H1 (cell line): Measurements from ENCODE around the gene SPEM1. TPM values are rescaled to one million over a fixed set of nuclear protein-coding genes. Genes with fewer than 3 reads are reported as not detected.

Source experiments
- CTCF ChIA-PET: fragments of 300-600 bp; sonication (Branson Sonifier 250); formaldehyde crosslinking; loops from one replicate; lab custom pipeline; 2021; ENCODE audit not compliant: partially characterized antibody; lab: Charles Lee
- POLR2A ChIA-PET: fragments of 300-600 bp; sonication (Branson Sonifier 250); formaldehyde crosslinking; loops from one replicate; lab custom pipeline; 2021; ENCODE audit warnings: inconsistent platforms; ENCODE audit not compliant: partially characterized antibody; lab: Charles Lee
- DNase-seq, 2 experiments: peaks; one replicate each; pipeline versions ENCODE4 v3.0.0 to v3.0.0-alpha.2; 2010 to 2022; ENCODE audit warnings: low spot score in 2 of 2, low read depth in 1 of 2, mixed read lengths in 1 of 2
- FAIRE-seq: peaks from 2 replicates; lab custom pipeline; 2011; peaks lifted over from hg19 to GRCh38; lab: Jason Lieb, UNC
- H2AFZ ChIP-seq: 2 replicates; pipeline ENCODE4 v1.8.1; 2012; ENCODE audit warnings: low read length, inconsistent platforms
- H2AK5ac ChIP-seq: 2 replicates; pipeline ENCODE4 v1.6.1; 2013; ENCODE audit warnings: low read depth, low read length
- H2BK120ac ChIP-seq: replicated peaks from 2 replicates; pipeline ENCODE3; 2013; ENCODE audit warnings: low read depth, low read length, inconsistent platforms
- H2BK12ac ChIP-seq: 2 replicates; pipeline ENCODE4 v1.6.1; 2013; ENCODE audit warnings: low read depth, low read length
- H2BK15ac ChIP-seq: 2 replicates; pipeline ENCODE4 v1.6.1; 2013; ENCODE audit warnings: low read length
- H2BK20ac ChIP-seq: 2 replicates; pipeline ENCODE4 v1.6.1; 2013; ENCODE audit warnings: low read length
- H2BK5ac ChIP-seq: 2 replicates; pipeline ENCODE4 v1.6.1; 2013; ENCODE audit warnings: low read depth, low read length
- H3K14ac ChIP-seq: 2 replicates; pipeline ENCODE4 v1.6.1; 2013; ENCODE audit warnings: inconsistent platforms; ENCODE audit not compliant: insufficient read length
- H3K18ac ChIP-seq: 2 replicates; pipeline ENCODE4 v1.6.1; 2013; ENCODE audit warnings: low read length; ENCODE audit errors: extremely low read depth
- H3K23ac ChIP-seq: 2 replicates; pipeline ENCODE4 v1.6.1; 2013; ENCODE audit warnings: inconsistent platforms; ENCODE audit not compliant: insufficient read length
- H3K23me2 ChIP-seq: 2 replicates; pipeline ENCODE4 v1.6.1; 2013; ENCODE audit warnings: low read depth, low read length
- H3K27ac ChIP-seq: 2 replicates; pipeline ENCODE4 v1.6.1; 2011; ENCODE audit warnings: low read depth, low read length, inconsistent platforms
- H3K27me3 ChIP-seq, 4 experiments: replicated peaks in 1 of 4; 1 replicate in 1 of 4; 2 replicates in 3 of 4; pipeline versions ENCODE4 v1.6.1 to v1.8.1; 2011 to 2013; ENCODE audit warnings: low read length in 3 of 4, mild to moderate bottlenecking in 3 of 4, inconsistent platforms in 2 of 4, mixed read lengths in 2 of 4, moderate library complexity in 1 of 4; ENCODE audit not compliant: control insufficient read depth in 3 of 4, insufficient read depth in 3 of 4; ENCODE audit errors: extremely low read depth in 1 of 4
- H3K36me3 ChIP-seq, 4 experiments: 2 replicates each; pipeline versions ENCODE4 v1.6.1 to v1.8.1; 2011 to 2013; ENCODE audit warnings: mild to moderate bottlenecking in 4 of 4, low read length in 3 of 4, moderate library complexity in 2 of 4, control low read depth in 1 of 4, inconsistent platforms in 1 of 4; ENCODE audit not compliant: insufficient read depth in 4 of 4, control insufficient read depth in 2 of 4
- H3K4ac ChIP-seq: replicated peaks from 2 replicates; pipeline ENCODE3; 2013; ENCODE audit warnings: low read length, low read depth, mixed read lengths, inconsistent platforms; ENCODE audit not compliant: insufficient read length
- H3K4me1 ChIP-seq, 4 experiments: replicated peaks in 1 of 4; 1 replicate in 1 of 4; 2 replicates in 3 of 4; pipeline versions ENCODE4 v1.6.1 to v1.8.1; 2011 to 2013; ENCODE audit warnings: low read length in 3 of 4, inconsistent platforms in 2 of 4, mixed read lengths in 1 of 4; ENCODE audit not compliant: insufficient read depth in 4 of 4, control insufficient read depth in 3 of 4
- H3K4me2 ChIP-seq, 2 experiments: 2 replicates each; pipeline versions ENCODE4 v1.6.1 to v1.8.1; 2011 to 2013; ENCODE audit warnings: low read depth in 2 of 2, low read length in 2 of 2, control low read depth in 1 of 2, inconsistent platforms in 1 of 2, mild to moderate bottlenecking in 1 of 2; ENCODE audit not compliant: insufficient read depth in 1 of 2
- H3K4me3 ChIP-seq, 4 experiments: fragments of 200-600, 300-600 bp in 1 of 4; sonication (generic), shearing (Covaris generic), sonication (Bioruptor Twin) in 1 of 4; 2 replicates each; pipeline versions ENCODE4 v1.5.1 to v1.8.1; 2011 to 2016; ENCODE audit warnings: low read length in 4 of 4, low read depth in 3 of 4, control low read depth in 2 of 4, inconsistent platforms in 2 of 4, mild to moderate bottlenecking in 2 of 4, mixed read lengths in 1 of 4, moderate library complexity in 1 of 4; ENCODE audit not compliant: insufficient read depth in 2 of 4; ENCODE audit errors: extremely low read depth in 1 of 4
- H3K56ac ChIP-seq: replicated peaks from 2 replicates; pipeline ENCODE3; 2013; ENCODE audit warnings: low read depth, mild to moderate bottlenecking, mixed read lengths, low read length, inconsistent platforms; ENCODE audit not compliant: insufficient read length
- H3K79me1 ChIP-seq: 2 replicates; pipeline ENCODE4 v1.6.1; 2013; ENCODE audit warnings: low read depth, low read length, control low read depth
- H3K79me2 ChIP-seq, 2 experiments: 2 replicates each; pipeline versions ENCODE4 v1.6.1 to v1.8.1; 2012 to 2013; ENCODE audit warnings: low read length in 2 of 2, mild to moderate bottlenecking in 2 of 2, inconsistent platforms in 1 of 2; ENCODE audit not compliant: insufficient read depth in 2 of 2, control insufficient read depth in 1 of 2
- H3K9ac ChIP-seq, 4 experiments: replicated peaks in 1 of 4; 1 replicate in 1 of 4; 2 replicates in 3 of 4; pipeline versions ENCODE4 v1.6.1 to v1.8.1; 2011 to 2013; ENCODE audit warnings: low read depth in 3 of 4, low read length in 3 of 4, control low read depth in 2 of 4, mild to moderate bottlenecking in 2 of 4, moderate library complexity in 2 of 4, inconsistent platforms in 1 of 4; ENCODE audit errors: extremely low read depth in 1 of 4
- H3K9me3 ChIP-seq, 2 experiments: 2 replicates each; pipeline versions ENCODE4 v1.6.1 to v1.8.1; 2012 to 2013; ENCODE audit warnings: mild to moderate bottlenecking in 2 of 2, moderate library complexity in 2 of 2, control low read depth in 1 of 2, inconsistent platforms in 1 of 2, low read depth in 1 of 2, low read length in 1 of 2, mixed read lengths in 1 of 2; ENCODE audit not compliant: insufficient read depth in 2 of 2
- H4K20me1 ChIP-seq, 2 experiments: replicated peaks in 1 of 2; 2 replicates each; pipeline versions ENCODE3 to v1.8.1; 2011 to 2013; ENCODE audit warnings: inconsistent platforms in 2 of 2, low read length in 2 of 2, mild to moderate bottlenecking in 1 of 2; ENCODE audit not compliant: insufficient read depth in 2 of 2, control insufficient read depth in 1 of 2
- H4K5ac ChIP-seq: 2 replicates; pipeline ENCODE4 v1.6.1; 2013; ENCODE audit warnings: low read length, low read depth, mixed read lengths, inconsistent platforms; ENCODE audit not compliant: insufficient read length
- H4K8ac ChIP-seq: 2 replicates; pipeline ENCODE4 v1.8.0; 2013; ENCODE audit warnings: mild to moderate bottlenecking, moderate library complexity, low read length, inconsistent platforms; ENCODE audit not compliant: insufficient read depth; ENCODE audit errors: extremely low read depth
- H4K91ac ChIP-seq: replicated peaks from 2 replicates; pipeline ENCODE3; 2013; ENCODE audit warnings: low read length, mixed read lengths, inconsistent platforms; ENCODE audit not compliant: insufficient read length
- CBX5 ChIP-seq: fragments of 300-800, 300-1000 bp; sonication (generic); IDR thresholded peaks from 2 replicates; pipeline ENCODE4 v1.7.1; 2016; ENCODE audit warnings: antibody characterized with exemption, low read length, low read depth
- CHD2 ChIP-seq: IDR thresholded peaks from 2 replicates; pipeline ENCODE4 v1.6.1; 2012; ENCODE audit warnings: low read length, improper control_type of control experiment
- EGR1 ChIP-seq: IDR thresholded peaks from 2 replicates; pipeline ENCODE4 v1.6.1; 2011; ENCODE audit warnings: low read depth, low read length, borderline replicate concordance
- GTF2F1 ChIP-seq: IDR thresholded peaks from 2 replicates; pipeline ENCODE4 v1.6.1; 2012; ENCODE audit warnings: low read depth, low read length, improper control_type of control experiment, borderline replicate concordance
- JUN ChIP-seq: IDR thresholded peaks from 2 replicates; pipeline ENCODE4 v1.6.1; 2011; ENCODE audit warnings: low read depth, mild to moderate bottlenecking, improper control_type of control experiment, low read length
- SRF ChIP-seq: IDR thresholded peaks from 2 replicates; pipeline ENCODE4 v1.6.1; 2011; ENCODE audit warnings: mild to moderate bottlenecking, low read depth, low read length, moderate library complexity
- TAF1 ChIP-seq: IDR thresholded peaks from 2 replicates; pipeline ENCODE4 v1.6.1; 2011; ENCODE audit warnings: mild to moderate bottlenecking, low read depth, low read length
- TAF7 ChIP-seq: optimal IDR thresholded peaks from 2 replicates; pipeline ENCODE3; 2011; ENCODE audit warnings: low read depth, mild to moderate bottlenecking, inconsistent platforms, low read length, moderate library complexity, borderline replicate concordance
- WGBS, 2 experiments: shearing (Covaris generic) in 1 of 2; methylation state at CpG; one replicate each; pipeline versions ENCODE4 v1.1.6 to v1.1.7; 2013 to 2015; ENCODE audit warnings: low lambda C conversion rate in 2 of 2, mixed read lengths in 2 of 2, inconsistent platforms in 1 of 2, low coverage in 1 of 2, missing lambda C conversion rate in 1 of 2; ENCODE audit not compliant: insufficient replicate concordance in 2 of 2, insufficient coverage in 1 of 2, insufficient read length in 1 of 2; ENCODE audit errors: extremely low coverage in 1 of 2, missing lambda C conversion rate in 1 of 2; 5-methylcytosine and 5-hydroxymethylcytosine counted together
- polyA plus RNA-seq, 7 experiments: library from polyadenylated mRNA; depleted of rRNA in 3 of 7; stranded (reverse) in 5 of 7; unstranded in 2 of 7; fragments of >200 nt in 5 of 7; fragments of 200-250 nt in 2 of 7; gene quantifications; 1 replicate in 5 of 7; 2 replicates in 1 of 7; 4 replicates in 1 of 7; pipeline versions ENCODE4 v1.2.1 to v1.2.3, GENCODE V29; 2011 to 2013; ENCODE audit warnings: missing spikeins in 2 of 7, mixed read lengths in 2 of 7
- total RNA-seq: library from RNA; stranded (reverse); fragmentation: NEBNext Ultra II Directional; extraction: Animal tissue kit (Norgen Biotek cat#: 25700); gene quantifications from 2 replicates; pipeline ENCODE4 v1.2.1, GENCODE V29; 2021
- TF ChIP-seq, protein P1 (sequence below): IDR thresholded peaks from 2 replicates; pipeline ENCODE4 v1.6.1; 2012; ENCODE audit warnings: low read length, inconsistent platforms
- TF ChIP-seq, protein P2 (sequence below): IDR thresholded peaks from 2 replicates; pipeline ENCODE4 v1.6.1; 2012; ENCODE audit warnings: inconsistent platforms

Gene SPEM1
- total and polyA plus RNA-seq, 2 of the 8 experiments (the other 6 are each of a cell fraction or from before 2014, with no cell fraction given), result not detected

DNA sequence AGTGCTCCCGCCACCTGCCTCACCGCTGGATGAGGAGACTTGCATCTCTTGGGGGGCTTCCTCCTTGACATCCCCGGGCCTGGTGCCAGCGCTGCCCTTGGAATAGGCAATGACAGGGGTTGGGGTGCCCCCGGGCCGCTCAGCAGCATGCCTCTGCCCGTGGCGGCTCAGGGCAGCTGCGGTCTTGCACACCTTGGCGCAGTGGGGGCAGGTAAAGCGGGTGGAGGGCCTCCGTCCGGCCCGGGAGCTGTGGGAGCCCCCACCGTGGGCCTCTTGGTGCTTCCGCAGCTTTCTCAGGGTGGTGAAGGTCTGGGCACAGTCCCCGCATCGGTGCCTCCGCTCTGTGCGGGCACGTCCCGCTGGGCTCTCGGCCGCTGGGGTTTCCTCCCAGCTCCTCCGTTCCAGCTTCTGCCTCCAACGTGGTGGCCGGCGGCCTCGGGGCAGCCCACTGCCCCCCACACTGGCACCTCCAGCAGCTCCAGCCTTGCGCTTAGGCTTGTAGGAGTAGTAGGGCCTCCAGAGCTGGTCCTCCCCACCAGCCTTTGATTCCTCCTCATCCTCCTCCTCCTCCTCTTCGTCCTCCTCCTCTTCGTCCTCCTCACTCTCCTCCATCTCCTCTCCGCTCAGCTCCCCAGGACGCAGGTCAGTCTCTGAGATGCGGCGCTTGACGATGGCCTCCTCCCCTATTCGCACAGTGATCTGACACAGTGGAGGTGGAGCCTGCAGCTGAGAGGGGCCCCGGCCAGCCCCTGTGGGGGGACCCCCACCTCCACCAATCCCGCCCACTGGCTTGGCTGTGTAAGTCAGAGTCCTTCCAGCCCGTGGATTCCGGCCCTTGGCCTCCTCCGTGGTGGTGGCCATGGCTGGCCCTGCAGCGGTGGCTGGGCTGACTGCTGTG is 42.6 kb downstream of the SPEM1 start:
- Histone ChIP-seq H2BK20ac (no peak overlapping the region), H2AK5ac (no peak overlapping the region), H2BK12ac (no peak overlapping the region), H3K56ac (no peak overlapping the region), H2BK5ac (no peak overlapping the region), H2AFZ (no peak overlapping the region), H3K4me3 (no peak overlapping the region), H2BK15ac (no peak overlapping the region), H3K36me3 (peaks cover 0 to 3% (median under 1%) of the 10 kb centered on the region in 4 experiments; a peak in 3 of 8 replicates), H3K4me1 (peaks cover 2 to 9% (median 7%) of the 10 kb centered on the region in 4 experiments), H3K18ac (no peak overlapping the region), H3K79me1 (no peaks in the 10 kb centered on the region; the same call in 1 of the 2 replicates), H3K9ac (no peak overlapping the region), H3K23ac (no peak overlapping the region), H3K4ac (no peak overlapping the region), H3K4me2 (no peak overlapping the region), H3K23me2 (no peaks in the 10 kb centered on the region), H3K14ac (no peak overlapping the region), H3K27ac (no peak overlapping the region), H4K20me1 (no peaks in the 10 kb centered on the region), H4K8ac (no peak overlapping the region), H4K5ac (no peak overlapping the region), H4K91ac (no peak overlapping the region), H3K27me3 (no peaks in the 10 kb centered on the region), H3K79me2 (no peaks in the 10 kb centered on the region), H2BK120ac (no peak overlapping the region), H3K9me3 (no peaks in the 10 kb centered on the region)
- CTCF ChIA-PET, result interaction anchor here (0.7 to 1.6 kb wide), 10 partner anchors 16 to 108 kb away, joined by 3 to 6 read pairs (median 4); partner anchors contain the start of gene TMEM95
- 96 to 100% methylated on average over 2 to 42 of the region's 44 CpGs for WGBS, 2 experiments
- POLR2A ChIA-PET, result interaction anchor here (1.0 to 13.8 kb wide), 7 partner anchors 10 to 113 kb away, joined by 3 to 200 read pairs (median 5); partner anchors contain the start of genes POLR2A, SLC35G6 and ZBTB4
- FAIRE-seq (no peak), DNase-seq (no peak)
- TF ChIP-seq JUN, result no peak
- TF ChIP-seq TAF1, result no peak
- no peak for TF ChIP-seq CBX5
- TF ChIP-seq, protein P1, sequence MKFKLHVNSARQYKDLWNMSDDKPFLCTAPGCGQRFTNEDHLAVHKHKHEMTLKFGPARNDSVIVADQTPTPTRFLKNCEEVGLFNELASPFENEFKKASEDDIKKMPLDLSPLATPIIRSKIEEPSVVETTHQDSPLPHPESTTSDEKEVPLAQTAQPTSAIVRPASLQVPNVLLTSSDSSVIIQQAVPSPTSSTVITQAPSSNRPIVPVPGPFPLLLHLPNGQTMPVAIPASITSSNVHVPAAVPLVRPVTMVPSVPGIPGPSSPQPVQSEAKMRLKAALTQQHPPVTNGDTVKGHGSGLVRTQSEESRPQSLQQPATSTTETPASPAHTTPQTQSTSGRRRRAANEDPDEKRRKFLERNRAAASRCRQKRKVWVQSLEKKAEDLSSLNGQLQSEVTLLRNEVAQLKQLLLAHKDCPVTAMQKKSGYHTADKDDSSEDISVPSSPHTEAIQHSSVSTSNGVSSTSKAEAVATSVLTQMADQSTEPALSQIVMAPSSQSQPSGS, result no peak
- TF ChIP-seq SRF, result no peak
- no peak for TF ChIP-seq CHD2
- TF ChIP-seq GTF2F1, result no peak
- TF ChIP-seq, protein P2, sequence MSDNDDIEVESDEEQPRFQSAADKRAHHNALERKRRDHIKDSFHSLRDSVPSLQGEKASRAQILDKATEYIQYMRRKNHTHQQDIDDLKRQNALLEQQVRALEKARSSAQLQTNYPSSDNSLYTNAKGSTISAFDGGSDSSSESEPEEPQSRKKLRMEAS, result no peak
- TF ChIP-seq EGR1, result no peak
- no peak for TF ChIP-seq TAF7
